Stimulated activated CD4-positive, alpha-beta T cell treated with anti-CD3 and anti-CD28 coated beads, Interleukin-1b, Interleukin-23, amount 100 ng/mL, for 24 hours (primary cell): ENCODE data around the gene AFF1.

Experiments
- DNase-seq, 4 experiments: peaks; one replicate each; pipeline ENCODE4 v3.0.0-alpha.2; 2020; ENCODE audit warnings: low read depth in 4 of 4, low spot score in 1 of 4

The AFF1 gene

DNA sequence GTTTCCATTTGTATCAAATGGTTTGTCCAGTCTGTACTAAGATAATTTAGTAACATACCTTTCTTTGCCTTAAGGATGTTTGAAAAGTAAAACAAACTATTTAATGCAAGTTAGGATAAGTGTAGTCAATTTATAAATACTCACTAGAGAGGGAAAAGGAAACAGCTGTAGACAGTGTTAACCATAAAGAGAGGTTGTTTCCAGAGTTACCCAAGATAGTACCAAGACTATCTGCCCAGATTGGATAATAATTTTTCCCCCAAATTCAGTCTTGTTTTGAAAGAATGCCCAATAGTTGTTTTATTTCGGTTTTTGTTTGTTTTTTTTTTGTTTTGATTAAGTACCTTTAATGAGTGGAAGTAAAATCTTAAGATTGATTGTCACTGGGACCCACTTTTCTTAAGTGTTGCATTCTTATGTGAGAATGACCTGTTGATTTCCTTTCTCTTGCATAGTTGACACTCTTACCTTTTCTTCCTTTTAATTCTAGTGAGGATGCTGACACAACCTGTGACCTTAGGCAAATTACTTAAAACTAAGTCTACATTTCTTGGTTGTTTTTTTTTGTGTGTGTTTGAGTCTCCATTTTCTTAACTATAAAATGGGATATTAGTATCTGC lies 12.8 kb downstream of the AFF1 start:
- no peak for DNase-seq

GRCh38 chr4:86948276-86948675 lies 13.5 kb downstream of the AFF1 start:
- no peak for DNase-seq

DNA sequence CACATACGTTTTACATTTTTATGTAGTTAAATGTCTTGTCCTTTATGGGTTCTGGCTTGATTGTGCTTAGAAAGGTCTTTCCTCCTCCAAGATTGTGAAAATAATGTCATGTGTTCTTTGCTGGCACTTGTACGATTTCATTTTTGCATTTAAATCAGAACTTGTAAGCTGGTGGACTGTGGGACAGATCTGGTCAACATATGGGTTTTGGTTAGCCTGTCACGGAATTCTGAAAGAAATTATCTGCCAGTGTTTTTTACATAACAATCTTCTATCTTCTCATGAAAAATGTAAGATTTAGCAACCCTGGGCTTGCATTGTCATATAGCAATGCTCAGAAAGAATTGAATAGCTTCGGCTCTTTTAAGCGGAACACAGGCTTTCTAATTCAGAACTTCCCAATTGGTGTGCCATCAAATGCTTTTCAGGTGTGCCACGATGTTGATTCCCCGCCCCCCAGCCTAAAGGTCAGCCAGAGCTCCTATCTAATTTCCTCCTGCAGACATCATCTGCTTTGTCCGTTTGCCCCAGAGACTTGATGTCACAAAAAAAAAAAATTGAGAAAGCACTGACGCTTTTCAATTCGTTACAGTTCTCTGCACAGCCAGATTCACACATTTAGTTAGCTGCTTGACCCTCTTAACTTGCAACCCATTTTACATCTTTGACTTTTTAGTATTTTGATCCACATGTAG lies 16.2 kb downstream of the AFF1 start:
- no peak for DNase-seq

- no peak for DNase-seq
Observed at GRCh38 chr4:86955888-86956451, 21.2 kb downstream of the AFF1 start.

DNA sequence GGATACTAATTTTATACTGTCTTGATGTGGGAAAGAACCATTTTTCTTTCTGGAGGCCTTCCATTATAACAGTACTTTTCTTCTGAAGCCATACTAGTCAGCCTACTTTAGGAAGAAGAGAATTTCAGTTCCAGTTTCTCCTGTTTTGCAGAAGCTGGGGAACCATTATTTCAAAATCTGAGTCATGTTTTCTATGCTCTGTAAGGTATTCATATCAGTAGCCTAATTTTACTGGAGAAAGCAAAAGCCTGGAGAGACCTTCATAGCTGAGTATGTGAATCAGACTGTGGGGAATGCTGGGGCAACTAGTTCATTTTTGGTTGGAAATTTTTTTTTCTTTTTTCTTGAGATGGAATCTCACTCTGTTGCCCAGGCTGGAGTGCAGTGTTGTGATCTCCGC lies 22.4 kb downstream of the AFF1 start:
- DNase-seq: no peak

GRCh38 chr4:86959588-86960500 lies 25.0 kb downstream of the AFF1 start:
- no peak for DNase-seq

DNA sequence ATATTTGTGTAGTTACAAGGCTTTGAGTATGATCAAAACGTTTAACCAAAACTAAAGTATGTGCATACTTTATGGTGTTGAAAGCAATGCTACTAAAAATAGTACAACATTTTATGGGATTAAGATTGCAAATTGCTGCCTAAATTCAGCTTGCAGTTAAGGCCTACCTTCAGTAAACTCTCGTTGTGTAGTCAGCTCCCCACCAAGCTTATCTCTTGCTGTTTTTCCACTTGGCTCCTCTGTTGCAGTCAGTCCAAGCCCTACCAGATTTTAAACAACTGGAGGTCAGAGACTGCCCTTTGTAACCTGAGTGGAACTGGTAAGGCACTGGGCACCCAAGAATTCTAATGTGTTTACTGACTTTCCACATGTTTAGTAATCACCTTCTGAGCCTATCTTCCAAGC lies 25.7 kb downstream of the AFF1 start:
- DNase-seq: no peak

DNA sequence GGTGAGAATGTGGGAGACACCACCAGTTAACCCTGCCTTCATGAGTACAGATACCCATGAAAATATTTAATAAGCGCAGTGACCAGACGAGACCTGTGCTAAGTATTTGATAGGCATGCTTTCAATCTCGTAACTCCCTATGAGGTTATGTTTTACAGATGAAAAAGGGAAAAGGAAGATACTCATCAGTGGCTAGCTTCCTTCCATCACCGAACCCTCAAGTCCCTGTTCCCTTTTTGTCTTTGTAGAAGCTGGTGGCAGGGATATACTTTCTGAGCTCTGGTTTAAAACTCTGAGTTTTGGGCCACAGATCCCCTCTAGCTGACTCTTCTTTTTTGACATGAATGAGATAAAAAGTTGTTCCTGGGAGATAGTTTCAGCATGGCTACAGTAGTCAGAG lies 26.3 kb downstream of the AFF1 start:
- no peak for DNase-seq

- DNase-seq: no peak
Observed at GRCh38 chr4:86961605-86962295, 26.9 kb downstream of the AFF1 start.

DNA sequence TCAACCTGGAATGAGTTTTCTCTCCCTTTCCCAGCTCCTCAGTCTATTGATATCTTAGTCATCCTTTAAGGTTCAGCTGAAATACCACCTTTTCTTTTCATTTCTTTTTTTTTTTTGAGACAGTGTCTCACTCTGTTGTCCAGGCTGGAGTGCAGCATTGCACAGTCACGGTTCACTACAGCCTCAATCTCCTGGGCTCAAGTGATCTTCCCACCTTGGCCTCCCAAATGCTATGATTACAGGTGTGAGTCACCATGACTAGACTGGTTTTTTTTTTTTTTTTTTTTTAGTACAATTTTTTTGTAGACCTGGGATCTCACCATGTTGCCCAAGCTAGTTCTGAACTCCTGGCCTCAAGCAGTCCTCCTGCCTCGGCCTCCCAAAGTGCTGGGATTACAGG lies 28.9 kb downstream of the AFF1 start:
- DNase-seq: no peak

- no peak for DNase-seq
Observed at GRCh38 chr4:86965019-86965976, 30.5 kb downstream of the AFF1 start.

DNA sequence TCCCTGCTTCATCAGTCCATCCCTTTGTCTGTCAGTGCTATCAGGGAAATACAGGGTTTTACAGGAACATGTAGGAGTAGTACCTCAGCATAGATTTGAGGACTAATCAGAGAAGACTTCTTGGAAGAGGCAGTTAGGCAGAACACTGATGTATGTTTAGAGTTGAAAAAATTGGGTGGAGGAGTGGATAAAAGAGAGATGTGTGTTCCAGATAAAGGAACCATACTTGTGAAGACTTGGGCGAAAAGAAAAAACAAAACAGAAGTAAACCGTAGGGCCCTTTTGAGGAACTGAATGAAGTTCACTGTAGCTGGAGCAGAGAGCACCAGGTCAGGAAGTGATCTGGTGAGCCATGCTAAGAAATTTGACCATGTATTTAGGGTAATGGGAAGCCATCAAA lies 32.3 kb downstream of the AFF1 start:
- no peak for DNase-seq

DNA sequence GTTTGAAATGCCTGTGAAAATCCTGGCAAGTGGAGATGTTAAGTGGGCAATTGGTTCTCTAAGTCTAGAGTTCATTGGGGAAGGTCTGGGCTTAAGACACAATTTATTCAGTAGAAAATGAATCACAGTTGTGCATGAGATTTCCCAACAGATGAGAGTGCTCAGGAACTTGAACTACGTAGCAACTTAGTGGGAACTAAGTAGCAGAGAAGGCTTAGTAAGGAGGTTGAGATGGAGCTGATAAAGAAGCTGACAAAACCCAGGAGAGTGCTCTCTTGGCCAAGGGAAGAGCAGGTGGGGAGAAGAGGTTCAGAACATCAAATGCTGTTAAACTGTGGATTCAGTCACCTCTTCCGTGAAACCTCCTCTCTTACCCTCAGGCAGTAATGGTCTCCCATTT lies 33.0 kb downstream of the AFF1 start:
- DNase-seq: no peak

DNA sequence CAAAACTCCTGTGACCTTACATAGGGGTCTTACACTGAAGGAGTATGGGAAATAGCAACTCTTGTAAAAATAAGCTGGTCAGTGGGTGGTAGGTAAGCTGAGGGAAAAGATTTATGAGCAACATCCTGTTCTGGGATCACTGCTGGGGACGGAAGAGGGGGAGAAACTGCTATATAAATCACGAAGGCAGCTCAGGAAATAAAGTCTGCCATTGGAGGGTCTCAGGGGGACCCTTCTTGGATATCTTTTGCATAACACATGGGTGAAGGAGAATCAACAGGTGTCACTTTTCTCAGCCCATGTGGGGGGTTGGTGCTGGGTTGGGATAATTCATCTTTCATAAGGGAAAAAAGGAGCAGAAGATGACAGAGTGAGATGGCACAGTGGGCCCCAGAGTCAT lies 33.7 kb downstream of the AFF1 start:
- no peak for DNase-seq

DNA sequence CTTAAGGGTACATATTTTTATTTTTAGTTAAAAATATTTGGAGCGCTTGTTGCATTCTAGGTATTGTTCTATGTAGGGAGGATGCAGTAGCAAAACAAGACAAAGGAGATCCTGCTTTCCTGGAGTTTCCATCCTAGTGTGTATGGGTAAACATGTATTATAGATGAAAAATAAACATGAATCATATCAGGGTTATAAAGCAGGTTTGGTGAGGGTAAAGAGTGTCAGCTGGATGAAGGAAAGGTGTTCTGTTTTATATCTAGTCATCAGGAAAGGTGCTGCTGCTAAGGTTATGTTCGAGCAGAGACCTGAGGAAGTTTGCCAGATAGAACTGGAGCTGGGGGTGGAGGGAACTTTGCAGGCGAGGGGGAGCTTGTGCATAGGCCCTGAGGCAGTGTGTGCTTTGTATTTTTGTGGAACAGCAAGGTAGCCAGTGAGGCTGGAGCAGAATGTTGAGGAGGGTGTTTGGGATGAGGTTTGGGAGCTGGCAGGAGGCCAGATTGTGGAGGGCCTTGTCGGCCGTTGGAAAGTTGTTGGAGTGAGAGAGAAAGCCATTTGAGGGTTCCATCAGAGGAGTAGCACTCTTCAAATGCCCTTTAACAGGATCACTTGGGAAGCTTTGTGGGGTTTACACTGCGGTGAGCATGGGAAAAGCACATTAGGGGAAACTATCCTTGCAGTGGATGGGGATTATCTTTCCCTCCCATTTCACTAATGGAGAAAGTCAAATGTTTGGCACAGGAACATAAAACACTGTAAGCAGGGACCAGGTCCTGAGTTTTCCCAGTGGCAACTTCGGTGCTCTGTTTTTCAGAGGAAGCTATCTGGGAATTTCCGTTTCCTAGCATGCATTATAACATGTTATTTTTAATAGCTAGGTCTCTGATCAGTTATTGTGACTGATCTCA lies 35.9 kb downstream of the AFF1 start:
- no peak for DNase-seq

DNA sequence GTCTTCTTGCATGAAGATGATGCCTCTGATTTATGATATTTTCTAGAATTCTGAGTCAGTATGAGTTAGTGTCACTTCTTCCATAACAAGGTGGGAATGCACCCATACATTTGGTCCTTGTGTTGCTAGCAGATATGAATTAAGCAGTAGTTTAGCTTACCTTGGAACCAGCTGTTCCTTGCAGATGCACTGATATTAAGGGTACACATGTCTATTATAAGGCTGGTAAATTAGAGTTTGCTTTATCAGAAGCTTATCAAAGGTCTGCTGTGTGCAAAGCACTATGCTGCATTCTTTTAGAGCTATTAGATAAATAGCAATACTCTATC lies 36.5 kb downstream of the AFF1 start:
- no peak for DNase-seq

- DNase-seq: no peak
Observed at GRCh38 chr4:86972997-86973396, 38.2 kb downstream of the AFF1 start.

- no peak for DNase-seq
Observed at GRCh38 chr4:86973668-86974067, 38.9 kb downstream of the AFF1 start.

DNA sequence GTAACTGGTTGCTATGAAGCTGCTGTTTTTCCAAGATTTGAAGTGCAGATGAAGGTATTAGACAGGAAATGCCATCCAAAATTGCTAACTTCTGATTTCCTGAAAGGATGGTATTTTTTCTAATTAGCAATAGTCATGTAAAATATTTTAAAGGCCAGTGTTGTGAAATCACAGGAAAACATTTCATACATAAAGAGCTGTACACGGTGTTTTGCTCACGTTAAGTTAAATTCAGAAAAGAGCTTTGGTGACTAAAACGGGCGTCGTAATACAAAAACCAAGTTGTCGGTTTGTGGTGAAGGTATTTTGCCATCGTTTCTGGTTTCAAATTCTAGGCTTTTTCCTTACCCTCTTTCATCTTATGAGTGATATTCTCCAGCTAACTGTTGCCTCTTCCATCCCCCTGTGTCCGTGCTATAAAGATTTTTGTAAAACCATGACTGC lies 39.8 kb downstream of the AFF1 start:
- no peak for DNase-seq
